ENCODE results near the gene ZNF319. TPM values are rescaled to one million over a fixed set of nuclear protein-coding genes. Genes with fewer than 3 reads are reported as not detected.

The ZNF319 gene
- total RNA-seq, 1 experiment from 2014 or later = 5.5 TPM

GRCh38 chr16:58019866-58020538 lies 19.5 kb upstream of the ZNF319 start:
- H3K4me3 Mint-ChIP-seq = no peak overlapping the region
- peaks cover 29% of the 10 kb centered on the region for H3K4me1 Mint-ChIP-seq
- no peak for DNase-seq (ENCODE audit: low spot score)
- no peaks in the 10 kb centered on the region for H3K36me3 Mint-ChIP-seq
- H3K27me3 Mint-ChIP-seq (ENCODE audit: low read depth) = peaks cover 10% of the 10 kb centered on the region
- ChIA-PET POLR2A (no interaction called here), CTCF (interaction anchor here (1.3 to 2.4 kb wide), 6 partner anchors 11 to 109 kb away, joined by 3 to 23 read pairs (median 6); partner anchors contain the start of gene CFAP20)
- ATAC-seq = no peak
- H3K27ac Mint-ChIP-seq = no peak overlapping the region
- H3K9me3 Mint-ChIP-seq = no peaks in the 10 kb centered on the region
- 0 out of 2 replicates have a peak, but pooled peaks have one; percentile 14 for TF ChIP-seq ZNF512 (CRISPR knock-in tag; IDR thresholded peaks at IDR 0.05; ENCODE audit: borderline replicate concordance)
- no peak for TF ChIP-seq STAT6 (CRISPR knock-in tag; conservative IDR thresholded peaks at IDR 0.05; ENCODE audit: low read depth)
- no peak for TF ChIP-seq NR1H2 (CRISPR knock-in tag; IDR thresholded peaks at IDR 0.05)
- no peak for TF ChIP-seq HMGA2 (CRISPR knock-in tag; IDR thresholded peaks at IDR 0.05)
- TF ChIP-seq PREB (CRISPR knock-in tag; IDR thresholded peaks at IDR 0.05; ENCODE audit: borderline replicate concordance) = no peak

GRCh38 chr16:58018803-58019202 lies 18.3 kb upstream of the ZNF319 start:
- Mint-ChIP-seq H3K4me3 (no peak overlapping the region), H3K4me1 (peaks cover 17% of the 10 kb centered on the region), H3K36me3 (no peaks in the 10 kb centered on the region), H3K27ac (no peak overlapping the region), H3K27me3 (ENCODE audit: low read depth) (peaks cover under 1% of the 10 kb centered on the region), H3K9me3 (no peaks in the 10 kb centered on the region)
- CTCF ChIA-PET = interaction anchor here (0.6 to 2.4 kb wide), 14 partner anchors 8 to 369 kb away, joined by 3 to 23 read pairs (median 4); partner anchors contain the start of genes CFAP20 and USB1
- TF ChIP-seq USF1 (CRISPR knock-in tag; IDR thresholded peaks at IDR 0.05) (no peak), ZSCAN18 (CRISPR knock-in tag; IDR thresholded peaks at IDR 0.05) (no peak), SMAD3 (CRISPR knock-in tag; IDR thresholded peaks at IDR 0.05; ENCODE audit: borderline replicate concordance) (no peak), SOX15 (CRISPR knock-in tag; IDR thresholded peaks at IDR 0.05) (no peak), TP53 (CRISPR knock-in tag; IDR thresholded peaks at IDR 0.05) (no peak), CTCF (IDR thresholded peaks at IDR 0.05) (no peak), ZNF396 (CRISPR knock-in tag; IDR thresholded peaks at IDR 0.05; ENCODE audit: borderline replicate concordance) (no peak), ZNF281 (CRISPR knock-in tag; IDR thresholded peaks at IDR 0.05) (no peak), ZNF425 (CRISPR knock-in tag; conservative IDR thresholded peaks at IDR 0.05) (no peak), E2F1 (CRISPR knock-in tag; IDR thresholded peaks at IDR 0.05) (no peak)
- POLR2A ChIA-PET = no interaction called here
- peak; percentile 58 for ATAC-seq
- peak; percentile 68 for DNase-seq (ENCODE audit: low spot score)
